ENCODE measurements around the gene GRK1.
"Not testable (repeated sequence)": the region's sequence is repeated elsewhere in the genome, so short reads cannot be mapped to it uniquely, and the experiment has no call there.

The GRK1 gene

GRCh38 chr13:113671066-113672001, 4.3 kb downstream of the GRK1 start:
- no peak for DNase-seq (ENCODE audit: low read depth)
- no peak for TF ChIP-seq CTCF (IDR thresholded peaks at IDR 0.05; ENCODE audit: low read length, missing control alignments)
- H3K4me3 ChIP-seq (replicated peaks; ENCODE audit: low read depth, low read length), result no peak overlapping the region

GRCh38 chr13:113672002-113672651, 5.1 kb downstream of the GRK1 start:
- no peak for TF ChIP-seq CTCF (IDR thresholded peaks at IDR 0.05; ENCODE audit: low read length, missing control alignments)
- no peak for DNase-seq (ENCODE audit: low read depth)

GRCh38 chr13:113722921-113723320, 55.9 kb downstream of the GRK1 start:
- no peak for TF ChIP-seq CTCF (IDR thresholded peaks at IDR 0.05; ENCODE audit: low read length, missing control alignments)
- DNase-seq (ENCODE audit: low read depth), result no peak
- H3K4me3 ChIP-seq (replicated peaks; ENCODE audit: low read depth, low read length), result no peak overlapping the region

More at GRCh38 chr13:113672002-113672651, 5.1 kb downstream of the GRK1 start:
- no peak overlapping the region for H3K4me3 ChIP-seq (replicated peaks; ENCODE audit: low read depth, low read length)

GRCh38 chr13:113723410-113724015, 56.5 kb downstream of the GRK1 start:
- no peak for DNase-seq (ENCODE audit: low read depth)
- no peak overlapping the region for H3K4me3 ChIP-seq (replicated peaks; ENCODE audit: low read depth, low read length)
- no peak for TF ChIP-seq CTCF (IDR thresholded peaks at IDR 0.05; ENCODE audit: low read length, missing control alignments)

- H3K4me3 ChIP-seq (replicated peaks; ENCODE audit: low read depth, low read length), result no peak overlapping the region
- DNase-seq (ENCODE audit: low read depth), result no peak
- TF ChIP-seq CTCF (IDR thresholded peaks at IDR 0.05; ENCODE audit: low read length, missing control alignments), result no peak
Measured at GRCh38 chr13:113724016-113724758, 57.2 kb downstream of the GRK1 start.

GRCh38 chr13:113724780-113725315, 57.8 kb downstream of the GRK1 start:
- peak overlapping the region; percentile 43 for H3K4me3 ChIP-seq (replicated peaks; ENCODE audit: low read depth, low read length)
- DNase-seq (ENCODE audit: low read depth), result peak; percentile 61
- TF ChIP-seq CTCF (IDR thresholded peaks at IDR 0.05; ENCODE audit: low read length, missing control alignments), result peak; percentile 72

- not testable (repeated sequence) for H3K4me3 ChIP-seq (replicated peaks; ENCODE audit: low read depth, low read length); DNase-seq (ENCODE audit: low read depth)
Measured at GRCh38 chr13:113725329-113726105, 58.5 kb downstream of the GRK1 start.

- not testable (repeated sequence) for DNase-seq (ENCODE audit: low read depth); H3K4me3 ChIP-seq (replicated peaks; ENCODE audit: low read depth, low read length)
Measured at GRCh38 chr13:113726106-113726821, 59.2 kb downstream of the GRK1 start.

All from fibroblast of pulmonary artery (primary cell).